ENCODE data around the gene MFSD6L. TPM values are rescaled to one million over a fixed set of nuclear protein-coding genes. Genes with fewer than 3 reads are reported as not detected.

Gene MFSD6L
- total and polyA plus RNA-seq, 10 of the 15 experiments (the other 5 are each of a cell fraction or from before 2014, with no cell fraction given), result 0.39 to 3.1 (median 1.1) TPM

- Histone ChIP-seq H3K9ac (ENCODE audit: control insufficient read depth, insufficient read depth, low read length) (peak overlapping the region; percentile 56), H3K9me3 (replicated peaks; ENCODE audit: control insufficient read depth, insufficient read depth, low read length) (peaks cover 28% of the 10 kb centered on the region; the same call in 2 of the 3 replicates), H2AFZ (ENCODE audit: control insufficient read depth, low read depth, low read length) (no peak overlapping the region), H3K4me2 (ENCODE audit: control insufficient read depth, insufficient read depth) (peak overlapping the region; percentile 60), H3K79me2 (ENCODE audit: control insufficient read depth, insufficient read depth, low read length) (no peaks in the 10 kb centered on the region; the same call in none of the 2 replicates), H3K4me1 (ENCODE audit: control insufficient read depth, insufficient read depth, low read length) (peaks cover 43% of the 10 kb centered on the region), H3K36me3 (ENCODE audit: control insufficient read depth in 2 of 2, insufficient read depth in 2 of 2, low read length in 1 of 2) (peaks cover 40 to 62% of the 10 kb centered on the region in 2 experiments), H3K4me3 (no peak overlapping the region; the same call in 1 of the 2 replicates), H4K20me1 (ENCODE audit: control insufficient read depth, insufficient read depth) (no peaks in the 10 kb centered on the region), H3K27ac (ENCODE audit: control insufficient read depth, insufficient read depth) (peak overlapping the region; percentile 96), H3K27me3 (replicated peaks in 1 of 2; ENCODE audit: control insufficient read depth in 2 of 2, insufficient read depth in 2 of 2, low read length in 1 of 2) (no peaks in the 10 kb centered on the region)
- no TSS peak for BruUV-seq (replicated peaks)
- ChIA-PET POLR2A (interaction anchor here (0.6 to 4.5 kb wide), 16 partner anchors 11 to 370 kb away, joined by 3 to 35 read pairs (median 4); partner anchors contain the start of gene PIK3R6), RAD21 (ENCODE audit: unreplicated experiment) (interaction anchor here (0.7 to 4.6 kb wide), 23 partner anchors 12 to 225 kb away, joined by 3 to 33 read pairs (median 5); partner anchors contain the start of genes NTN1 and PIK3R6), SMC1A (ENCODE audit: uncharacterized antibody, unreplicated experiment) (interaction anchor here (0.7 to 3.8 kb wide), 25 partner anchors 12 to 397 kb away, joined by 3 to 35 read pairs (median 4); partner anchors contain the start of gene PIK3R6), CTCF (interaction anchor here (0.8 to 3.1 kb wide), 12 partner anchors 14 to 191 kb away, joined by 3 to 14 read pairs (median 10); no protein-coding TSS in a partner anchor)
- in situ Hi-C loops (cut with MboI), result no loop called here
- 1% methylated on average over 4 of the region's 4 CpGs for WGBS (ENCODE audit: insufficient coverage, insufficient replicate concordance, low lambda C conversion rate, missing lambda C conversion rate)
- peak; percentile 99 for FAIRE-seq
- ATAC-seq, result peak; percentile 96
- intact Hi-C loops (cut with micrococcal nuclease; ENCODE audit: unreplicated experiment), result loop anchor here (2.0 to 10.0 kb wide), 3 partner anchors 52 to 188 kb away; no protein-coding TSS in a partner anchor
- DNase-seq (ENCODE audit: low read depth, low spot score), result peak; percentile 98
- TF ChIP-seq SIN3A (IDR thresholded peaks at IDR 0.05; ENCODE audit: low read depth, low read length) (no peak), BMI1 (IDR thresholded peaks at IDR 0.05; ENCODE audit: borderline replicate concordance) (no peak), SMARCA5 (IDR thresholded peaks at IDR 0.05) (0 out of 2 replicates have a peak, but pooled peaks have one; percentile 82), RCOR1 (conservative IDR thresholded peaks at IDR 0.05; ENCODE audit: low read depth, low read length) (no peak), RELB (IDR thresholded peaks at IDR 0.05; ENCODE audit: low read depth) (peak; percentile 96), MEF2A (IDR thresholded peaks at IDR 0.05; ENCODE audit: insufficient read depth, low read depth, low read length) (no peak; the same call in 1 of the 2 replicates), RELA (IDR thresholded peaks at IDR 0.05; ENCODE audit: borderline replicate concordance, partially characterized antibody) (peak; percentile 7), IRF3 (IDR thresholded peaks at IDR 0.05) (no peak), SMC3 (IDR thresholded peaks at IDR 0.05; ENCODE audit: borderline replicate concordance, low read length) (no peak), ZBTB4 (CRISPR knock-in tag; IDR thresholded peaks at IDR 0.05) (no peak), CEBPZ (IDR thresholded peaks at IDR 0.05; ENCODE audit: low read depth, low read length) (no peak), YBX1 (IDR thresholded peaks at IDR 0.05) (no peak), MTA3 (IDR thresholded peaks at IDR 0.05; ENCODE audit: borderline replicate concordance, low read length) (no peak)
These were observed 7.9 kb upstream of the MFSD6L start for GRCh38 chr17:8806926-8807550.
